Ureter (tissue), 1 donor: Measurements from ENCODE around the gene RHBDD2. TPM values are rescaled to one million over a fixed set of nuclear protein-coding genes. Genes with fewer than 3 reads are reported as not detected.

Experiments
- DNase-seq: peaks from one replicate; pipeline ENCODE4 v3.0.0-alpha.2; 2020; ENCODE audit warnings: low spot score
- total RNA-seq: library from RNA; stranded (reverse); gene quantifications from one replicate; pipeline ENCODE4 v1.2.4, GENCODE V29; 2023
- donor health status: DM: yes; HTN: yes; CAD: no.

Gene RHBDD2
- total RNA-seq, 1 donor from 2014 or later = 82.7 TPM

- no peak for DNase-seq
These were observed 38.1 kb downstream of the RHBDD2 start for GRCh38 chr7:75916685-75917634.

- DNase-seq = no peak
These were observed 41.8 kb downstream of the RHBDD2 start for GRCh38 chr7:75920431-75921161.

- no peak for DNase-seq
These were observed 42.6 kb downstream of the RHBDD2 start for GRCh38 chr7:75921479-75921878.

- DNase-seq = no peak
These were observed 44.3 kb downstream of the RHBDD2 start for GRCh38 chr7:75922966-75923603.

- no peak for DNase-seq
These were observed 45.4 kb downstream of the RHBDD2 start for GRCh38 chr7:75924256-75924655.

GRCh38 chr7:75924889-75925288 is 46.1 kb downstream of the RHBDD2 start:
- DNase-seq = no peak

- DNase-seq = no peak
These were observed 47.0 kb downstream of the RHBDD2 start for GRCh38 chr7:75925717-75926435.

- DNase-seq = no peak
These were observed 49.7 kb downstream of the RHBDD2 start for GRCh38 chr7:75928568-75928914.

- DNase-seq = no peak
These were observed 52.8 kb downstream of the RHBDD2 start for GRCh38 chr7:75931680-75932079.

- peak; percentile 70 for DNase-seq
These were observed 59.3 kb downstream of the RHBDD2 start for GRCh38 chr7:75937958-75938786.

Other genes with a start within 250 kb of the RHBDD2 start
- gene HIP1, start 140.1 kb upstream of the RHBDD2 start, total RNA-seq = 31.6 TPM
- 1.1 TPM for gene CCL26, start 106.8 kb upstream of the RHBDD2 start, total RNA-seq
- not detected for gene CCL24, start 65.2 kb upstream of the RHBDD2 start, total RNA-seq
- gene POR, start 36.1 kb downstream of the RHBDD2 start, total RNA-seq = 158 TPM
- gene TMEM120A, start 115.6 kb downstream of the RHBDD2 start, total RNA-seq = 80.4 TPM
- gene STYXL1, start 169.0 kb downstream of the RHBDD2 start, total RNA-seq = 45.4 TPM
- gene MDH2, start 169.1 kb downstream of the RHBDD2 start, total RNA-seq = 177 TPM